Parathyroid adenoma (tissue), 2 donors: Measurements from ENCODE around the gene RBM14.
"Not testable (repeated sequence)": the region's sequence is repeated elsewhere in the genome, so short reads cannot be mapped to it uniquely, and the experiment has no call there.

ENCODE experiments used
- H2AFZ ChIP-seq: fragments of 300-600 bp; sonication (generic); one replicate; pipeline ENCODE4 v1.7.0; 2017; ENCODE audit warnings: antibody characterized with exemption, mild to moderate bottlenecking
- H3K27ac ChIP-seq: fragments of 300-600 bp; sonication (generic); one replicate; pipeline ENCODE4 v1.7.0; 2017
- H3K27me3 ChIP-seq: fragments of 300-600 bp; sonication (generic); one replicate; pipeline ENCODE4 v1.7.0; 2017; ENCODE audit warnings: low read length; ENCODE audit not compliant: control insufficient read depth, insufficient read depth
- H3K36me3 ChIP-seq: fragments of 300-600 bp; sonication (generic); one replicate; pipeline ENCODE4 v1.7.0; 2017; ENCODE audit warnings: low read length; ENCODE audit not compliant: control insufficient read depth, insufficient read depth
- H3K4me1 ChIP-seq: fragments of 300-600 bp; sonication (generic); one replicate; pipeline ENCODE4 v1.7.0; 2017; ENCODE audit warnings: control low read depth
- H3K4me2 ChIP-seq: fragments of 300-600 bp; sonication (generic); one replicate; pipeline ENCODE4 v1.7.0; 2017; ENCODE audit warnings: low read length
- H3K4me3 ChIP-seq: fragments of 300-600 bp; sonication (generic); one replicate; pipeline ENCODE4 v1.7.0; 2017; ENCODE audit warnings: low read depth, low read length
- H3K79me2 ChIP-seq: fragments of 300-600 bp; sonication (generic); one replicate; pipeline ENCODE4 v1.7.0; 2017; ENCODE audit warnings: control low read depth
- H3K9ac ChIP-seq: fragments of 300-600 bp; sonication (generic); one replicate; pipeline ENCODE4 v1.7.0; 2017; ENCODE audit warnings: mild to moderate bottlenecking
- H3K9me3 ChIP-seq: fragments of 300-600 bp; sonication (generic); one replicate; pipeline ENCODE4 v1.7.0; 2017; ENCODE audit warnings: low read length; ENCODE audit not compliant: control insufficient read depth
- TF ChIP-seq, protein P1 (sequence below): fragments of 300-600 bp; sonication (generic); IDR thresholded peaks from one replicate; pipeline ENCODE4 v1.7.0; 2017; ENCODE audit warnings: antibody characterized with exemption, mild to moderate bottlenecking
- donor health status: primary hyperparathyroidism.

Gene RBM14

DNA sequence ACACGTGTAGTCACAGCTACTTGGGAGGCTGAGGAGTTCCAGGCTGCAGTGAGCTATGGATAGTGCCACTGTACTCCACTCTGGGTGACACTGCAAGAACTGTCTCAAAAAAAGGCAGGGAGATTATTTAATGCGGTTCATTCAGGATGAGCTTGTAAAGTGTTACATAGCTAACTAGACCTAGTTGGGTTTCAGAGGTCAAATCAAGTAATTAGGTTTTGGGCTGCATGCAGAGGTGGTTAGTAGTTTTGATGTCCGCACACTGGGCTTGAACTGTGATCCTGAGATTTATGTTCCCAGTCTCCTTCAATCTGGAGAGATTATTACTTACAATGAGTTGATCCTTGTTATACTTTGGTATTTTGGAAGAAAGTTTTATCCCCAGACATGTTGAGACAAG is 20.0 kb downstream of the RBM14 start:
- no peaks in the 10 kb centered on the region for H3K9me3 ChIP-seq
- TF ChIP-seq, protein P1, sequence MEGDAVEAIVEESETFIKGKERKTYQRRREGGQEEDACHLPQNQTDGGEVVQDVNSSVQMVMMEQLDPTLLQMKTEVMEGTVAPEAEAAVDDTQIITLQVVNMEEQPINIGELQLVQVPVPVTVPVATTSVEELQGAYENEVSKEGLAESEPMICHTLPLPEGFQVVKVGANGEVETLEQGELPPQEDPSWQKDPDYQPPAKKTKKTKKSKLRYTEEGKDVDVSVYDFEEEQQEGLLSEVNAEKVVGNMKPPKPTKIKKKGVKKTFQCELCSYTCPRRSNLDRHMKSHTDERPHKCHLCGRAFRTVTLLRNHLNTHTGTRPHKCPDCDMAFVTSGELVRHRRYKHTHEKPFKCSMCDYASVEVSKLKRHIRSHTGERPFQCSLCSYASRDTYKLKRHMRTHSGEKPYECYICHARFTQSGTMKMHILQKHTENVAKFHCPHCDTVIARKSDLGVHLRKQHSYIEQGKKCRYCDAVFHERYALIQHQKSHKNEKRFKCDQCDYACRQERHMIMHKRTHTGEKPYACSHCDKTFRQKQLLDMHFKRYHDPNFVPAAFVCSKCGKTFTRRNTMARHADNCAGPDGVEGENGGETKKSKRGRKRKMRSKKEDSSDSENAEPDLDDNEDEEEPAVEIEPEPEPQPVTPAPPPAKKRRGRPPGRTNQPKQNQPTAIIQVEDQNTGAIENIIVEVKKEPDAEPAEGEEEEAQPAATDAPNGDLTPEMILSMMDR, result no peak
- no peak overlapping the region for H3K27ac ChIP-seq
- peaks cover 28% of the 10 kb centered on the region for H3K79me2 ChIP-seq
- no peaks in the 10 kb centered on the region for H3K36me3 ChIP-seq
- H3K4me1 ChIP-seq, result peaks cover 11% of the 10 kb centered on the region
- H3K4me2 ChIP-seq, result no peak overlapping the region
- no peak overlapping the region for H3K9ac ChIP-seq
- no peak overlapping the region for H3K4me3 ChIP-seq
- no peak overlapping the region for H2AFZ ChIP-seq
- no peaks in the 10 kb centered on the region for H3K27me3 ChIP-seq

DNA sequence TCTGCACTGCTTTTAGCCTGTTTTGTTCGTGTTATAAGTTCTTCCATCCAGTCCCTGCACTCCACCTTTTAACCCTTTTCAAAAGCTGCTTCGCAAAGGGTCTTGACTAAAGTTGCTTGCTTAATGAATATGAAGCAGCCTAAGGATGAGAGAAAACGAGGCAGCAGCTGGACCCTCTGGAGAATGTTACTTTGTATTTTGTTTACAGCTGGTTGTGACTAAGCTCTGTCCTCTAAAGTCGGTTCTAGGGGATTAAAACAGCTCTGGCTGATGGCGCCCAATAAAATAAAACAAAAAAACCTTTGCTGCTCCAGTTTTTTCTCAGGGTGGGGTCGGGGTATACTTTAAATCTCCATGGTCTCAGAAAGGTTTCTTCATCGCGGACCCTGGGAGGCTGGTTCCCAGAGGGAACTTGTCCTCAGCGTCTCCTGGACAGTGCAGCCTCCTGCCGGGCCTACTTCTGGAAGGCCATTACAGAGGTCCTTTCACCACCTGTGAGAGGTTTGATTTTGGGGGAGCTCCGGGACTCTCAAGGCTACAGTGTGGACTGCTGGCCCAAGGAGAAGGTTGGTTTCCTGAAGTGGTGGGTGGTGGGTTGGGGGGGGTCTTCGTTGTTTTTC is 21.2 kb downstream of the RBM14 start:
- Histone ChIP-seq H3K27ac (peak overlapping the region; percentile 63), H3K36me3 (no peaks in the 10 kb centered on the region), H3K4me3 (peak overlapping the region; percentile 49), H3K27me3 (no peaks in the 10 kb centered on the region), H2AFZ (peak overlapping the region; percentile 68), H3K79me2 (peaks cover 31% of the 10 kb centered on the region), H3K9ac (no peak overlapping the region), H3K4me1 (peaks cover 8% of the 10 kb centered on the region), H3K9me3 (no peaks in the 10 kb centered on the region), H3K4me2 (peak overlapping the region; percentile 84)
- TF ChIP-seq, protein P1, result no peak

DNA sequence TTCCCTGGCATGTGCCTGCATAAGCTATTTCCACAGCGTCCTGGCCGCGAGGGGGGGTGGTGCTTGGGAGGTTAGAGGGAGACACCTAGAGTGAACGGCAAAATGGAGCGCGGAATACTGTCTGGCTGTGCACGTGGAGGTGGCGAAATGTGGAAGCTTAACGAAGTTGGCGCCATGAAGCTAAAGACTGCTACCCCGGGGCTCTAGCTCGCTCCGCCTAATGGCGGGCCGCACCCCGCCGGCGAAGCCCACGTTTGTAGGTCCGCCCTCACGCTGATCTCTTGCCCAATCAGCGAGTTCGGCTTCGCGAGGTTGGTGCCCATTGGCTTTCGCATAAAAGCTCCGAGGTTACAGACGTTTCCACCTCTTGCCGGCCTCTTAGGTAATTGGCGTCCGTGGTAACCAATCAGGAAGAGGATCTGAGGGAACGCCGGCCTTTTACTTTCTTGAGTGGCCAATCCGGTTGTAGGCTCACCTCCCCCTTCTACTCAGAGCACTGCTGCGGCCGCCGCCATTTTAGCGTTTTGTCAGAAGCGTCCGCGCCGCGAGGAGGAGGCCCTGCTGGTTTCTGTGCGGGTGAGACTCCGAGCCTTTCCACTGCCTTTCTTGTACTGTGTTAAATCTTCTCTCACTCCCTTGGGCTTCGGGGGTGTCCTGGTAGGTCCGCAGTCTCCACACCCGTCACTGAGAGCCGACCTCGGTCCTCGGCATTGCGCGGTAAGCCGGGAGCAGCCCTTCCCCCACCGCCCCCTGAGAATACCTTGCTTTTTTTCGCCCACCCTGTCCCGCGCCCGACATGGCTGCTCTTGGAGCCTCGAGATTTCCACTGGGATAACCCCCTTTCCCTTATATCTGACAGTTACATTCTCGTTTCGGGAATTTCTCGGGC is 22.0 kb downstream of the RBM14 start, which contains the start of gene RBM4:
Gene RBM4 (plus strand): TSS at position 527 of the 889 bp plus-strand sequence. CDS start 1,009 bp downstream, outside the sequence.
- Histone ChIP-seq H3K27ac (peak within 1 kb of the TSS; percentile 87), H3K9me3 (no peaks in the 10 kb centered on the region), H3K79me2 (peaks cover 35% of the 10 kb centered on the region), H2AFZ (peak within 1 kb of the TSS; percentile 68), H3K4me2 (peak within 1 kb of the TSS; percentile 89), H3K4me3 (peak within 1 kb of the TSS; percentile 97), H3K4me1 (peaks cover 8% of the 10 kb centered on the region), H3K27me3 (no peaks in the 10 kb centered on the region), H3K9ac (peak within 1 kb of the TSS; percentile 38), H3K36me3 (no peaks in the 10 kb centered on the region)
- TF ChIP-seq, protein P1, result no peak

DNA sequence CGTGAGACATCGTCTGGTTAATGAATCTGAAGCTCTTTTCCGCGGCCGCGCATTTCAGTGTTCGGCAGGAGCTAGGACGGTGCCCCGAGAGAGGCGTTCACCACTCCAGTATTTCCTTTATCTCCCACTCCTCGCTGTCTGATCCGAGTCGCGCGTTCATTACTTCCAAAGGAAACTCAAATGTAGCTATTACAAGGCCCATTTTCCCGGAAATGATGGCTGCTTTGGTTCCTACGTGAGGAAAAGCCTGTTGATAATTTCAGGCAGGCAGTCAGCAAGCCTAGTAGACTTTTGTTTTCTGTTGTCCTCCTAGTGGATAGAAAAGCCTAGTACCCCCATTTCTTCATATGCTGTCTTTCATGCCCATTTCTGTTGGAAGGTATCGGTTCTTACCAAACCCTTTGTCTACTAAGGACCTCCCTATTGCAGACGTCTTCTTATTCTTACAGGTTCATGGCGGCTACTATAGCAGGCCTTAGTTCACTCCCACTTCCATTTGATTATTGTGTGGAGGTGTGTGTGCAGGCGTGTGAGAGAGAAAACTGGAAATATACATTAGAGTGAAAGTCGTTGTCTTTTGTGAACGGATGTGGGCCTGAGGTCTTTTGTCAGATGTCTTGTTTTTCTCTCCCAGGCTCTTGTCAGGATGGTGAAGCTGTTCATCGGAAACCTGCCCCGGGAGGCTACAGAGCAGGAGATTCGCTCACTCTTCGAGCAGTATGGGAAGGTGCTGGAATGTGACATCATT is 22.8 kb downstream of the RBM14 start:
- H3K4me3 ChIP-seq, result peak overlapping the region; percentile 97
- peak overlapping the region; percentile 87 for H3K27ac ChIP-seq
- H3K36me3 ChIP-seq, result no peaks in the 10 kb centered on the region
- peak overlapping the region; percentile 89 for H3K4me2 ChIP-seq
- peaks cover 8% of the 10 kb centered on the region for H3K4me1 ChIP-seq
- H3K27me3 ChIP-seq, result no peaks in the 10 kb centered on the region
- TF ChIP-seq, protein P1, result no peak
- H3K79me2 ChIP-seq, result peaks cover 42% of the 10 kb centered on the region
- no peaks in the 10 kb centered on the region for H3K9me3 ChIP-seq
- peak overlapping the region; percentile 38 for H3K9ac ChIP-seq
- peak overlapping the region; percentile 43 for H2AFZ ChIP-seq

DNA sequence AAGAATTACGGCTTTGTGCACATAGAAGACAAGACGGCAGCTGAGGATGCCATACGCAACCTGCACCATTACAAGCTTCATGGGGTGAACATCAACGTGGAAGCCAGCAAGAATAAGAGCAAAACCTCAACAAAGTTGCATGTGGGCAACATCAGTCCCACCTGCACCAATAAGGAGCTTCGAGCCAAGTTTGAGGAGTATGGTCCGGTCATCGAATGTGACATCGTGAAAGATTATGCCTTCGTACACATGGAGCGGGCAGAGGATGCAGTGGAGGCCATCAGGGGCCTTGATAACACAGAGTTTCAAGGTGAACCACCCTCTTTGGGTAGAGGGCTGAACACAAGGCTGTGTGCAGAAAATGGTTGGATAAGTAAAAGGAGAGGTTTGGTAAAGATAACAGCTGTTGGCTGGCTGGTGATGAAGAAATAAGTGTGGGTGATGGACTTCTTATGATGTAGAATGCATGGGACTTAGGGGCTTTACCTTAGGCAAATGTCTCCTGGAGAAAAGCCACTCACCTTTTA is 23.4 kb downstream of the RBM14 start:
- peaks cover 43% of the 10 kb centered on the region for H3K79me2 ChIP-seq
- H3K4me3 ChIP-seq, H3K27ac ChIP-seq, H3K36me3 ChIP-seq, H2AFZ ChIP-seq, H3K9me3 ChIP-seq, H3K4me1 ChIP-seq, H3K9ac ChIP-seq, H3K27me3 ChIP-seq: not testable (repeated sequence)
- H3K4me2 ChIP-seq, result peak overlapping the region; percentile 89
